Amniotic epithelial cell (primary cell): Measurements from ENCODE around the gene EYS.
"Not testable (repeated sequence)": the region's sequence is repeated elsewhere in the genome, so short reads cannot be mapped to it uniquely, and the experiment has no call there.

Source experiments
- DNase-seq: peaks from one replicate; pipeline ENCODE4 v3.0.0-alpha.2; 2010; ENCODE audit warnings: low read depth

Gene EYS

DNA sequence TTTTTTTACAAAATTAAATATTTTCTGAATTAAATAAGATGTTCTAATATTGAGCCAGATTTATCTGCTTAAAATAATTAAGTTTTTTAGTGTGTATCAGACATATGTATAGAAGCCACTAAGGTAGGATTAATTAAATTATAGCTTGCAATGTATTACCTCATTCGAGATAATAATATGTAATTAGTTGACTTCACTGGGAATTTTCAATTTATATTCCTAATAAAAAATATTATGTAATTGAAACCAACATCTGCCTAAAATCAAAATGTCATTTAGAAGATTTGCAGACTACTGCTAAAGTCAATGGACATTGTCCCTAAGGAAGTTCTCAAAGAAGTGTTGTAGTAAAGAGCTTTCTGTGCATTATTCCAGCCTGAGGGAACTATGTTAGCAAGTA, 254.7 kb downstream of the EYS start:
- no peak for DNase-seq

DNA sequence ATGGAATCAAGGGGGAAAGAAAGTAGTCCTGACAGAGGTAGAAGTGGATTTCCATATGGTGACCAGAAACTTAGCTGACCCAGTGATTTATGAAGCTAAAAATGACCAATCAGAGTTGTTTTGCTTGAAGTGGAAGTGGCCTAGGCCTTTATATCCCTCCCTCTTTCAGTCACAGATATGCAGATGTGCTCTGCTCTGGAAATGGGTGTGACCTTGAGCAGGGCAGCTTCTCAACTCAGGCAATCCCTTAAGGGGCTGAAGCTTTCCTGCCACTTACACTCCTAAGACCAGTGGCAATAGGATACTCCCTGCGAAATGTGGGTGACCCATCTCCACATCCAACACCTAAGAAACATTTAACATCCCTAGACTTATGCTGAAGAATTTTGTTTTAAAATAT, 256.6 kb downstream of the EYS start:
- DNase-seq, result no peak

DNA sequence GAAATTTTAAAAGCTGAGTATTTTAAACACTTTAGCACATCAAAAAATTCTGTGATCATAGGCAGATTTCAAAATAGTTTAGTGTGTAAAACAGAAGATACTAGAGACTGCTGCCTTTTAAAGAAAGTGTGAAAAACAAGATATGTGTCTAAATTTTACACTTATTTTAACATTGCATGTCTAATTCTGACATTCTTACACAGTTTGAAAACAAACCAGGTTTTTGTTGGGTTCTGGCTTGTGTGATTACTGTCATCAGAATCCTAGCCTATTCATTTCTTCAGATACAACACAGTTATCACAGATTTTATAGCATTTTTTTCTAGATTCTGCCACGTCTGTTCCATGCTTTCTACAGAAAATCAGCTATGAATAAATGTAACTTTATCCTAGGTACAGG, 257.1 kb downstream of the EYS start:
- no peak for DNase-seq

GRCh38 chr6:65448866-65449265, 258.2 kb downstream of the EYS start:
- no peak for DNase-seq

GRCh38 chr6:65436281-65436680, 270.7 kb downstream of the EYS start:
- no peak for DNase-seq

DNA sequence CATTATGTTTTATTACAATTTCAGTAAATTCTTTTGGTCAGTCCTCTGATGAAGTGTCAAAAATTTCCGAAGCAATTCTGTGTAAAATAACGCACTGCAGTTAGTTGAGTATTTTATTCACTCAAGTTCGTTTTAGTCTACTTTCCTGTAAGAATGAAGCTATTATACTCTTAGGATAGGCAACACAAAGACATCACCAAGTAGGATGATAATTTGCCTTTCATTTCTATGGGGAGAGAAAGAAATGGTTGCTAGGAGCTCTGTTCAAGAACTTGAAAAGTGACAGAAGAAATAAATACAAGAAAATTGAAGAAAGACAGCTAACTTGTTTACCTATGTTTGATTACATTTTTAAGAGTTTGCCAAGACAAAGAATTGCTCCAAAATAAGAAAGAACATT, 290.4 kb downstream of the EYS start:
- no peak for DNase-seq

GRCh38 chr6:65410309-65410708, 296.7 kb downstream of the EYS start:
- DNase-seq, result no peak

DNA sequence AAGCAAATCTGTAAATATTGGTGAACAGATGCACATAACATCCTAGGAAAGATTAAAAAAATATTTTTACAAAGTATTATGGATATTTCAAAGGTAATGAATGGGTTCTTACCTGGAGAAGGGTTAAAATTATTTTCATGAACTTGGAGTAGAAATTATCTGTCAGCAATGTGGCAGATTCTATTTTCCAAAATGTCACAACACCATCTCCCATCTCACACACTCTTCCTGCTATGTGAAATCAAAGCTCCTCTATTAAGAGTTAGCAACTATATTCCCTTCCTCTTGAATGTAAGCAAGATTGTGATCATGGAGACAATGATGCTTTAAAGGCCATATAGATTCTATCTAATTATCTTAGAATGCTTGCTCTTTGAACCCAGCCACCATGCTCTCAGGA, 304.5 kb downstream of the EYS start:
- no peak for DNase-seq

DNA sequence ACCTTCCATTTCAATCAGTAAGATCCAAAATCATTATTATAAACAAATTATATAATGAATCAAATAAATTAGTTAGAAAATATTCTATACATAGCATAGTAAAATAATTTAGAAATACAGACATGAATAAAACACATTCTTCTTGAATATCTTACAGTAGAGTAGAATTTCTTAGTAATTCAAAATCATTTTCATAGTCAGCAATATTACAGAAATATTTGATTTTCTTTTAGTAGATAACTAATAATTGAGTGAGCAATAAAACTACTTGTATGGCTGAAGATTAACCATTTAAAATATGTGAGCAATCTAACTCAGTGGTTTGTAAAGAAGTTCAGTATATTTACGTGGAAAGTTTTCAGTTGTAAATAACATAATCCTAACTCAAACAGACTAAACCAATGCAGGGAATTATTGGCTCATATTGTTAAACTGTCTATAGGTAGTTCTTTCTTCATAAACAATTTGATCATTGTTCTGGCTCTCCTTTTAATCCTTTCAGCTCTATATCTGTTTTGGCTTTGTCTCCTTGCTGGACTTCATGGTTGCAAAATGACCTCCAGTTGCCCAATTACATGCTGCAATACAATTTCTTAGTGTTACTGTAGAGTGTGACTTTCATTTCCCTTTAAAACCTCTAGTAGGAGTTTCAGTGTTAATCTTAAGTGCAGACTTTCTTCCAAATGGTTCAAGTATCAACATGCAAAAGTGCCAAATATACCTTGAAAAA, 307.5 kb downstream of the EYS start:
- DNase-seq, result peak; percentile 6

DNA sequence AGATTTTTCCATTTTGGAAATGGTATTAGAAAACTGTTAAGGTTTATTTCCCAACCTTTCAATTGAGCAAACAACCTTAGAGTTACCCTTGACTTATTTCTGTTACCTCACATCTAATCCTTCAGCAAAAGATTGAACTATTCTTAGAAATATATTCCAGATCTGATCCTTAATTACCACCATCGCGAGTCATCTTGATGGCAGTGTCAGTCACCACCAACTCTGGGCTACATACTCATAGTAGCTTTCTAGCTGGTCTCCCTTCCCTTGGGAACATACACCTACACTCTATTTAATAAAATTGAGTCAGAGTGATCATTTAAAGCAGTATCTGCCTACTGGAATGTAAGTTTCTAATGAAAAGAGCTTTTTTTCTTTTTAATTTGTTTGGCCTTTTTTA, 308.2 kb downstream of the EYS start:
- DNase-seq, result no peak

GRCh38 chr6:65350530-65350929, 356.5 kb downstream of the EYS start:
- peak; percentile 27 for DNase-seq

GRCh38 chr6:65302655-65303054, 404.4 kb downstream of the EYS start:
- DNase-seq, result not testable (repeated sequence)

- no peak for DNase-seq
Observed at GRCh38 chr6:65299236-65299635, 407.8 kb downstream of the EYS start.

GRCh38 chr6:65295812-65296211, 411.2 kb downstream of the EYS start:
- no peak for DNase-seq

- DNase-seq, result peak; percentile 27
Observed at GRCh38 chr6:65289491-65289890, 417.5 kb downstream of the EYS start.

GRCh38 chr6:65285275-65285674, 421.8 kb downstream of the EYS start:
- no peak for DNase-seq

- no peak for DNase-seq
Observed at GRCh38 chr6:65280060-65280459, 427.0 kb downstream of the EYS start.

- DNase-seq, result no peak
Observed at GRCh38 chr6:65262241-65262640, 444.8 kb downstream of the EYS start.

DNA sequence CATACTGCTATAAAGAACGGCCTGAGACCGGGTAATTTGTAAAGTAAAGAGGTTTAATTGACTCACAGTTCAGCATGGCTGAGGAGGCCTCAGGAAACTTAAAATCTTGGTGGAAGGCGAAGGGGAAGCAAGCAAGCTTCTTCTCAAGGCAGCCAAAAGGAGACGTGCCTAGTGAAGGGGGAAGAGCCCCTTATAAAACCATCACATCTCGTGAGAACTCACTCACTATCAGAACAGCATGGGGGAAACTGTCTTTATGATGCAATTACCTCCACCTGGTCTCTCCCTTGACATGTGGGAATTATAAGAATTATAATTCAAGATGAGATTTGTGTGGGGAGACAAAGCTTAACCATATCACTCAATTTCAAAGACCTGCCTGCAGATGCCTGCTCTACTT, 447.0 kb downstream of the EYS start:
- no peak for DNase-seq

DNA sequence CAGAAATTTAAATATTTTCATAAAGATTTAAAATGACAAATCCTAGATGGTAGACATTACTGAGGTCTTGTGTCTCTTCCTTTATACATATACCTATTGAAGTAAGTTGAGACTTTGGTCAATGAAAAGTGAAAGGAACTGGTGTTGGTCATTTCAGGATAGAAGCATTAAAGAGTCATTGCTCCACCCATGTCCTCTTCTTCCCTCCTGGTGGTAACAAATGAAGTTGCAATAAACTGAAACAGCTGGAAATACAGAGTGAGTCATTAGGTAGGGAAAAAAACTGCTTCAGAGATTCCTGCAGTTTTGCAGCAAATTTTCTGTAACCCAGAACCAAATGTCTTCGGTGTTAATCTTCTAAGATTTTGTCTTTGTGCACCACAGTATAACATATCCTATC, 448.0 kb downstream of the EYS start:
- peak; percentile 37 for DNase-seq

- DNase-seq, result no peak
Observed at GRCh38 chr6:65253041-65253440, 454.0 kb downstream of the EYS start.

DNA sequence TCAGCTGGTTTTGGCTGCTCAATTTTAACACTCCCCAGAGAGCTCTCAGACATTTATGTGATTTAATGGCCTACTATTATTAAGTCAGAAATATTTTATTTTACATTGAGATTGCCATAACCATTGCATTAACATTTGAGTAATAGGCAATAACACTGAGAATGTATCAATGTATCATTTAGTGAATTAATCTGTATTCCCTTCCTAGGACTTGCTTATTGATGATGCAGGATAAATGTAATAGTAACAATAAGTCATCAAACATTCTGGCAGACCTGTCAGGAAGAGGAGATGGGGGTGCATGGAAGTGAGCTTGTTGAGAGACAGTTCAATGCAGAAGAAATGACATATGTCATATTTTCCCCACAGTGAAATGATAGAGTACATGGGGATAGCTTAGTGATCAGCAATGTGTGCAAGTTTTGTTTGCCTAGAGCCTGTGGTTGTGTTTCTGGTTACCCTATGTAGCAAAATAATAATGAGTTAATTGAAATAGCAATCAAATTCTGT, 458.9 kb downstream of the EYS start:
- DNase-seq, result no peak

GRCh38 chr6:65231616-65232015, 475.4 kb downstream of the EYS start:
- peak; percentile 68 for DNase-seq

GRCh38 chr6:65229825-65230224, 477.2 kb downstream of the EYS start:
- peak; percentile 30 for DNase-seq
